HS-27A (cell line): ENCODE results near the gene MYBPH.

Experiments used
- DNase-seq: peaks from one replicate; pipeline ENCODE4 v3.0.0-alpha.2; 2012; ENCODE audit warnings: low read depth, missing footprints

Gene MYBPH

GRCh38 chr1:203175237-203175826, at the start of gene MYBPH:
Gene MYBPH, minus strand, starts transcription at chr1:203175826. Its CDS starts 71 bp downstream, at chr1:203175755.
- DNase-seq = no peak

- no peak for DNase-seq
These were observed 49.4 kb upstream of the MYBPH start for GRCh38 chr1:203225071-203225470.

DNA sequence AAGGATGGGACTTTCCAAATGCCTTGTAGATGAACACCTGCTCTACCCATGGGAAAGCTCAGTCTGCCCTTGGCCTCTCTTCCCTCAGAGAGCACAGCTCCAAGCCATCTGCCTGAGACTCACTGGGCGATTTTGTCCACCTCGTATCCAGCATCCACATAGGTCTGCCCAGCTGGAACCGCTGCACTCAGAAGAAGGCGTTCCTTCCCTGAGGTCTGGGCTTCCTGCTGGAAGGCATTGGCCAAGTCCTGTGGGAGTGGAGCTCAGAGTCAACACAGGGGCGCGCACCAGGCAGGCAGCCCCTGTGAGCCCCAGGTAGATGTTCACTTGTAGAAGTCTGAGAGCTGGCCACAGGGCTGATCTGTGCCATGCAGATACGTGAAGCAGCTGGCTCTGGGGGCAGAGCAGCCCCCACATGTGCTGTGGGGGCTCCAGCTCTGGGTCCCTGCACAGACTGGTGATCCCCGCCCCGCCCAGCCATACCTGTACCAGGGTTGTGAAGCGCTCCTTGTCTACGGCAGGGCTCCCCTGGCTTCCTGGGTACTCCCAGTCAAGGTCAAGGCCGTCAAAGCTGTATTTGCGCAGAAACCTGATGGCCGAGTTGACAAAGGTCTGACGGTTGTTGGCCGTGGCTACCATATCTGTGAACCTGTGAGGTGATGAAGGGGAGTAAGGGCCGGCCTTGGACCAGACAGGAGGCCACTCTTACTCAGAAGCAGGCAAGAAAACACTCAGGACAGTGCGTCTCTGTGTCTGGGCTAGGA, 47.6 kb upstream of the MYBPH start:
- no peak for DNase-seq

DNA sequence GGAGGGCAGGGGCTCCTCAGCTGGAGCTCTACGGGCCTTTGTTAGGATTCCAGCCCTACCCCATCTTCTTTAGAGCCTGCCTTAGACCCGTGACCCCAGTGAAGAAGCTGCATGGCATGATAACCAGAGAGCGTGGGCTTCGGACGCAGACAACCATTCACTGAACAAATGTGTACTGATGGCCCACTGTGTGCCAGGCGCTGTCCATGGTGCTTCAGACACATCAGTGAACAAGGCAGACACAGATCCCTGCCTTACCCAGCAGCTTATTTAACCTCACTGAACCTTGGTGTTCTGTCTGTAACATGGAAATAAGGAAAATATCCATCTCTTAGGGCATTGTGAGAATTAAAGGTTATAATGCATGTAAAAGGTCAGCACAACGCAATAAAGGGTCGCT, 44.3 kb upstream of the MYBPH start:
- DNase-seq = no peak

DNA sequence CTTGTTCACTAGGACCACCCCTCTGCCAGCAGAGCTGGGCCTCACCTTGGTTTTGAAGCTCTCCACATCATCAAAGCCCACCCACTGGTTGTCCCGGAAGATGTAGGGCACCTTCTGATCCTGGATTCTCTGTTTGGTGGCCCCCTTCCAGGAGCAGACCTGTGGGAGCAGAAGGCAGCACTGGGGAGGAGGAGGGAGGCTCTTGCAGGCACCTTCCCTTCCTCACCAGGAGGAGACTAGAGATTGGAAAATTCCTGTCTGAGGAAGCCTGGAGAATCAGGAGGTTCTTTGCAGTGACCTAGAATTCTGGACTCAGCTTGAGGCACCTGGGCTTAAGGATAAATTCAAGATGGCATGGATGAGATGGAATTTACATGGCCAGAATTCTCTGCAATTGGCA, 43.5 kb upstream of the MYBPH start:
- DNase-seq = no peak

DNA sequence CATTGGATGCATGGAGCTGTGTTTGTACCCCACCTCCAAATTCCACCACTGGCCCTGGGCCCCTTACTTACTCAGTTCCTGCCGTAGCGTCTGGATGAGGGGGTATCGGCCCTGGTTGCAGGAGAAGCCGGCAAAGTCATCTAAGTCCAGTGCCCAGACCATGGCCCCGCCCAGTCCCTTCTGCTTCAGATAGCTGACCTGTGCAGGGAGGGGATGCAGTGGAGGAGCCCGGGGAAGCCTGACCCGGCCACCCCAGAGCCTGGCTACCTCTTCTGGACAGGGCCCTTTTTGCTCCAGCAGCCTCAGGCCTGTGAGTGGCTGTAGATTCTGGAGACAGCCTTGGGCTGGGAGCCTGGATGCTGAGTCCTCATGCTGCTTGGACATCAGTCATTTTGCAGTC, 42.0 kb upstream of the MYBPH start:
- no peak for DNase-seq

GRCh38 chr1:203217139-203217655, 41.6 kb upstream of the MYBPH start:
- no peak for DNase-seq

GRCh38 chr1:203216274-203217138, 40.9 kb upstream of the MYBPH start:
- no peak for DNase-seq

GRCh38 chr1:203215573-203215972, 39.9 kb upstream of the MYBPH start:
- no peak for DNase-seq

GRCh38 chr1:203214871-203215270, 39.2 kb upstream of the MYBPH start:
- no peak for DNase-seq

DNA sequence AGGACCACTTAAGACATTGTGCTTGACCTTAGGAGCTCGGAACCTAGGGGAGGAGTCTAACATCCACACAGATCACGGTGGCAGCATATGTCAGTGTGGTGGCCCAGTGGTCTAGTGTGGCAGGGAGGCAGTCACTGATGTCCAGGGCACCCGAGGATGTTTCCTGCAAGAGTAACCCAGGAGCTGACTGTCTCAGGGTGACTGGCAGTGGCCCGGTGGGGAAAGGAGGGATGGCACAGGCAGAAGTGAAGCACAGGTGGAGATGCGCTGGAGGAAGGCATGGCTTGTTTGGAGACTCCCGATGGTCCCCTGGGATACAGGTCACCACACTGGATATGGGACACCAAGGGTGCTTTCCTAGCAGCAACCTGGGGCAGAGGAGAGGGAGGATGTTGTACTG, 37.5 kb upstream of the MYBPH start:
- DNase-seq = no peak

DNA sequence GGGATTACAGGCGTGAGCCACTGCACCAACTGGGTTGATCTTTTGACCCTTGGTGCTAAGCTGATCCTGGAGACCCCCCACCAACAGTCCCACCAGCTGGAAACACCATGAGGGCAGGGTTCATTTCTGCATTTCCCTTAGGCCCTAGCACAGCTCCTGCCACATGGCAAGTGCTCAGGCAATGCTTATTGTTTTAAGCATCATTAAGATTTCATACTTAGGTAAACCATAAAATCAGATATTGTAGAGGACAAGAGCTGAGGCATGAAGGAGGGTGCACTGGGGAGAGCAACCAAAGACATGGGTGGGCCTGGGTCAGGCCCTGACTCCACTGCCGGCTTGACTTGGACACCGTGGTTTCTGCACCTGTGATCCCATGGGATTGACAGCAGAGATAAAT, 36.2 kb upstream of the MYBPH start:
- no peak for DNase-seq

- DNase-seq = no peak
These were observed 35.4 kb upstream of the MYBPH start for GRCh38 chr1:203210988-203211387.

- no peak for DNase-seq
These were observed 34.7 kb upstream of the MYBPH start for GRCh38 chr1:203210350-203210749.

DNA sequence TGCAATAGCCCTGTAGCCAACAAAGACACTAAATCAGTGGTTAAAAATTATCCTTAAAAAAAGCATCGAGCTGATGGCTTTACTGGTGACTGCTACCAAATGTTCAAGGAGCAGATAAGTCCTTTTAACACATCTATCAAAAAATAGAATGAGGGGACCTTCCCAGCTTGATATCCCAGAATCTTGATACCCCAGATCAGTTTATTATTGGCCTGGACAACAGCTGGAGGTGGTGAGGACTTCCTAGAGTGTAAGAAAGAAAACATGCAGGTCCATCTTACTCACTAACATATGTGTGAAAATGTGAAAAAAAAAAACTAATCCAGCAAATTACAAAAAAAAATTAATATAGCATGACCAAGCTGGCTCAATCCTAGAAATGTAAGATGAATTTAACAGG, 32.6 kb upstream of the MYBPH start:
- DNase-seq = no peak

- DNase-seq = no peak
These were observed 32.1 kb upstream of the MYBPH start for GRCh38 chr1:203207751-203208150.

DNA sequence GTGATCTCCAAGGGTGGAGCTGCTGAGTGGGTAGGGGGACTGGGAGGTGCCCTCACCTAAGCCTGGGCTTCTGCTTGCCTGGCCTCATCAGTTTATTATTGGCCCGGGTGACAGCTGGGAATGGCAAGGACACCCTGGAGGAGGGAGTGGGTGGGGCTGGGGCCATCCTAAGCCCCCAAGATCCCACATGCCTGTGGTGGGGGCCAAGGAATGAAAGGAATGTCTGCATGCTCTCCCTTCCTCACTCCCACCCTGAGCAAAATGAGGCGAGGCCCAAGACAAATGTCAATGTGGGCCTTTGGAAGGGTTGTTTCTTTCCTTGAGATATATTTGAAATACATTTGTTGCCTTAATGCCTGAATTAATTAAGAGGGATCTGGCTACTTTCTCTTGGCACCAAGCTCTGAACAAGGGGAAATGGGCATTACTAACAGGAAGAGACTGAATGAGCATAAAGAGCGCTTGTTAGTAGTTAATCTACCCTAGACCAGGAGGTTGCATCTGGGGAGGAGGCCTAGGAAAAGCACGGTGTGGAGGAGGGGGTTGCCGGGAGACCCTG, 30.6 kb upstream of the MYBPH start:
- DNase-seq = no peak

DNA sequence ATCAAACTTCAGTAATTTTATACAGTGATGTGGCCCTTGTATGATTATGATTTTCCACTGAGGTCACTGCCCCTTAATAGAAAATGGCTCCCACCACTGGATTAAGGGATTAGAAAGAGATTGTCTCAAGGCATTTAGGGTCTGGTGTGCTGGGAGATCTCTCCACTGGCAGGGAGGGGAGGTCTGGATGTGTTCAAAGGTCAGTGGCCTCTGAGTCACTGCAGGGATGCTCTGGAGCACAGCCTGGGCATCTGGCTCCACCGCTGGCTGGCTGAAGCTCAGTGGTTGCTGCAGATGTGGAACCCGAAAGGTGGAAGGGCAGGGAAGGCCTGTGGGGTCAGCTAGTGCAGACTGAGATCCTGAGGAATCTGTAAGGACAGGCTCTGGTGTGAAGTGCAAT, 29.1 kb upstream of the MYBPH start:
- no peak for DNase-seq

DNA sequence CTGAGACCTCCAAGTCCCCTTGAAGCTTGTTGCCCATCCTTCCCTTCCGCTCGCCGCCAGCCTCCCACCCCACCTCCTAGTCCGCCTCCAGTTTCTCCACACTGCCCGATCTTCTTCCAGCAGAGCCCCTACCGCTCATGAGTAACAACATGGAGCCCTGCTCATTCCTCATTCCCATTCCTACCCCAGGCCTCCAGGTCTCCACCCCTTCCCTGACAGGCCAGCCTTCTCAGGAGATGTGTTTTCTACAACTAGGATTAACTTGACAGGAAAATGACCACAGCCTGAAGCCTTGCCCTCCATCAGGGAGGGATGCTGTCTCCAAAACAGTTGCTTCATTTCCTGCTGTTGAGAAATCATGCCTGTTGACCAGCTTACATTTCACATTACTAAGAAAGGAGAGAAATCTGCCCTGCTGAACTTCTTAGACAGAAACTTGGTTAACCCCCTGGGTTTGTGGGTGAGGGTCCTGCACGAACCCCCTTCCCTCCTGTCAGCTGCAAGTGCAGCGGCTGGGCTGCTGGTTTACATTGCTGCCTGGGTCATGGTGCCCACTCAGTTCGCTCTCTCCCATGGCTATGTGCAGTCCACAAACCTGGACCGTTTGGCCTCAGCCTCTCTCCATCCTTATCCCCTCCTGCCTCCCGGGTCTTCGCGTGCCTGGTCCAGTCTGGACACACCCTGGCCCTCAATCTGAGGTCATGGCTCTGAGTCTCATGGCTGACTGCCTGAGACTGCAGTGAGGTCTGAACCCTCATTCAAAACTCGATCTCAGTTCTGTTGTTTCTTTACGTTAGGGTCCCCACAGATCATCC, 27.0 kb upstream of the MYBPH start:
- DNase-seq = no peak

DNA sequence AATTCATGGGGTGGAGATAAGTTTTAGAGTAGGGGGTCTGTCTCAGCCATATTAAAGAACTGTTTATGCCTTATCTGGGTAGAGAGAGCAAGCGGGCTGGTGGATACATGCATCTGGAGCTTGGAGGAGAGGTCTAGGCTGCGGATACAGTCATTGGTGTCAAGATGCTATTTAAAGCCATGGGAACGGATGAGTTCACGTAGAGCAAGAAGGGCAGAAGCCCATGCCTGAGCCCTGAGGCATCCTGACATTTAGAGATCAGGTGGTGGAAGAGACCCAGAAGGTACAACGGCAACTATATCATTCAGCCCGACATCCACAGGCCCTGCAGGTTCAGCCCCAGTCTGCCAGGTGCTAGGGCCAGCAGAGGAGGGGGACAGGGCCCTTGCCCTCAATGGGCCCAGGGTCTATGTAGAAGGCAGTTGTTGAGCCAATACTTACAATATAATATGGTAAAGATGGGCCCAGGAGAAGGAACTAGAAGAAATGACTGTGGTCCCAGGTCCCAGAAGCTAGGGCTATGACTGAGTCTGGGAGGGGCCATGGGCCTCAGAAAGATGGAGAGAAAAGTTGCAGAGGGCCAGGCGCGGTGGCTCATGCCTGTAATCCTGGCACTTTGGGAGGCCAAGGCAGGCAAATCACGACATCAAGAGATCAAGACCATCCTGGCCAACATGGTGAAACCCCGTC, 26.0 kb upstream of the MYBPH start:
- no peak for DNase-seq

DNA sequence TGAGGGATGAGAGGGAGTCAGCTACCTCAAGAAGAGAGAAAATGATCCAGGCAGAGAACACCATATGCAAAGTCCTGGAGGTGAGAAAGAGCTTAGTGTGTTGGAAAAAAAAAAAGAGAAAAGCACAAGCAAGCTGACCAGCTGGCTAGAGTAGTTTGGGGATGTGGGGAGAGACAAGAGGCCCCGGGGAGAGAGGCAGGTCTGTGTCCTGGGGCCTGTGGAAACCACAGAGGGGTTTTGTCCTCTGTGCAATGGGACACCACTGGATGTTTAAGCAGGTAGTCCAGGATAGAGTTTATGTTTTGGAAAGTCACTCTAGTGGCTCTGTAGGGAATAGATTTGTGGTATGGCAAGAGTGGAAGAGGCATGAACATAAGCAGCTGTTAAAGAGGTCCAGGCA, 25.3 kb upstream of the MYBPH start:
- no peak for DNase-seq
